ENCODE data around the gene SPDYE11. TPM values are rescaled to one million over a fixed set of nuclear protein-coding genes. Genes with fewer than 3 reads are reported as not detected.

Gene SPDYE11
- total and polyA plus RNA-seq, 2 donors (not counting 3 experiments of a cell fraction or from before 2014, with no cell fraction given), result not detected

Small RNA genes within 50 kb of the gene (small RNA-seq; reads per million reads assigned to genes)
- not detected for gene RF00019 (ENCODE audit: insufficient read depth, insufficient read length, low read depth, low replicate concordance)

Other genes starting within 250 kb of the SPDYE11 start
- gene TYW1B, start 229.7 kb downstream of the SPDYE11 start, total RNA-seq, result 2.7 and 5.0 TPM in 2 replicates
- gene TYW1B, start 229.7 kb downstream of the SPDYE11 start, polyA plus RNA-seq, result 0.57 and 0.69 TPM in 2 replicates
- 46.8 and 47.8 TPM in 2 replicates for gene POM121, start 132.8 kb downstream of the SPDYE11 start, total RNA-seq
- 9.3 and 12.3 TPM in 2 replicates for gene POM121, start 132.8 kb downstream of the SPDYE11 start, polyA plus RNA-seq
- 0.58 TPM in 1 of 2 replicates, not detected in the other for gene TRIM74, start 88.4 kb downstream of the SPDYE11 start, total RNA-seq
- gene TRIM74, start 88.4 kb downstream of the SPDYE11 start, polyA plus RNA-seq, result 0.07 TPM in 1 of 2 replicates, not detected in the other
- not detected in 2 replicates for gene SPDYE8, start 28.1 kb downstream of the SPDYE11 start, total RNA-seq
- not detected in 2 replicates for gene SPDYE8, start 28.1 kb downstream of the SPDYE11 start, polyA plus RNA-seq
- gene SPDYE9, start 28.1 kb upstream of the SPDYE11 start, total RNA-seq, result not detected in 2 replicates
- gene SPDYE9, start 28.1 kb upstream of the SPDYE11 start, polyA plus RNA-seq, result not detected in 2 replicates